Tibial artery (tissue), 4 donors: ENCODE data around the gene TBC1D32.

Experiments
- DNase-seq, 2 donors: peaks; one replicate each; pipeline ENCODE4 v3.0.0-alpha.2; 2019
- H3K27ac ChIP-seq, 2 donors: fragments of 200-600 bp; sonication (generic) in 1 of 2; 1 replicate in 1 of 2; 2 replicates in 1 of 2; pipeline ENCODE4 v1.5.1; 2018 to 2019; ENCODE audit warnings: mild to moderate bottlenecking in 1 of 2
- H3K27me3 ChIP-seq, 2 donors: fragments of 200-600 bp; sonication (generic) in 1 of 2; one replicate each; pipeline versions ENCODE4 v1.5.1 to v1.6.0; 2016 to 2019
- H3K36me3 ChIP-seq, 3 donors: fragments of 200-600 bp; sonication (generic) in 2 of 3; one replicate each; pipeline ENCODE4 v1.5.1; 2016 to 2019; ENCODE audit warnings: mild to moderate bottlenecking in 2 of 3
- H3K4me1 ChIP-seq, 4 donors: fragments of 200-600 bp; sonication (generic) in 2 of 4; 1 replicate in 3 of 4; 2 replicates in 1 of 4; pipeline ENCODE4 v1.5.1; 2016 to 2019
- H3K4me3 ChIP-seq, 2 donors: fragments of 200-600 bp; sonication (generic) in 1 of 2; 1 replicate in 1 of 2; 2 replicates in 1 of 2; pipeline ENCODE4 v1.5.1; 2018 to 2019; ENCODE audit warnings: mild to moderate bottlenecking in 2 of 2
- H3K9me3 ChIP-seq, 3 donors: fragments of 200-600 bp; sonication (generic) in 1 of 3; one replicate each; pipeline ENCODE4 v1.5.1; 2016 to 2019
- intact Hi-C: fragments of 100-400 bp; cut with DNase I; formaldehyde crosslinking; loops from one replicate; pipeline ENCODE4 v1.15.0; 2023; ENCODE audit warnings: low total_unique reads
- TF ChIP-seq, protein P1 (sequence below), 2 experiments: fragments of 200-600 bp in 1 of 2; fragments of 450-650 bp in 1 of 2; IDR thresholded peaks; one replicate each; pipeline ENCODE4 v1.5.1; 2017 to 2019; ENCODE audit warnings: antibody characterized with exemption in 2 of 2, mild to moderate bottlenecking in 1 of 2, moderate library complexity in 1 of 2

The TBC1D32 gene

DNA sequence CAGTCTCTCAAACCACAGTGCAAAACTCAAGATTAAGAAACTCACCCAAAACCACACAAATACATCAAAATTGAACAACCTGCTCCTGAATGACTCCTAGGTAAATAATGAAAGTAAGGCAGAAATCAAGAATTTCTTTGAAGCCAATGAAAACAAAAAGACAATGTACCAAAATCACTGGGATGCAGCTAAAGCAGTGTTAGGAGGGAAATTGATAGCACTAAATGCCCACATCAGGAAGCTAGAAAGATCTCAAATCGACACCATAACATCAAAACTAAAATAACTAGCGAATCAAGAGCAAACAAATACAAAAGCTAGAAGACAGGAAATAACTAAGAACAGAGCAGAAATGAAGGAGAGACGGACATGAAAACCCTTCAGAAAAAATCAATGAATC is 70.5 kb downstream of the TBC1D32 start:
- H3K9me3 ChIP-seq, result peaks cover 0 to 33% (median 16%) of the 10 kb centered on the region in 3 donors
- no peak overlapping the region for H3K27ac ChIP-seq
- intact Hi-C loops, result no loop called here
- H3K4me3 ChIP-seq, result no peak overlapping the region
- no peak for DNase-seq
- TF ChIP-seq, protein P1, sequence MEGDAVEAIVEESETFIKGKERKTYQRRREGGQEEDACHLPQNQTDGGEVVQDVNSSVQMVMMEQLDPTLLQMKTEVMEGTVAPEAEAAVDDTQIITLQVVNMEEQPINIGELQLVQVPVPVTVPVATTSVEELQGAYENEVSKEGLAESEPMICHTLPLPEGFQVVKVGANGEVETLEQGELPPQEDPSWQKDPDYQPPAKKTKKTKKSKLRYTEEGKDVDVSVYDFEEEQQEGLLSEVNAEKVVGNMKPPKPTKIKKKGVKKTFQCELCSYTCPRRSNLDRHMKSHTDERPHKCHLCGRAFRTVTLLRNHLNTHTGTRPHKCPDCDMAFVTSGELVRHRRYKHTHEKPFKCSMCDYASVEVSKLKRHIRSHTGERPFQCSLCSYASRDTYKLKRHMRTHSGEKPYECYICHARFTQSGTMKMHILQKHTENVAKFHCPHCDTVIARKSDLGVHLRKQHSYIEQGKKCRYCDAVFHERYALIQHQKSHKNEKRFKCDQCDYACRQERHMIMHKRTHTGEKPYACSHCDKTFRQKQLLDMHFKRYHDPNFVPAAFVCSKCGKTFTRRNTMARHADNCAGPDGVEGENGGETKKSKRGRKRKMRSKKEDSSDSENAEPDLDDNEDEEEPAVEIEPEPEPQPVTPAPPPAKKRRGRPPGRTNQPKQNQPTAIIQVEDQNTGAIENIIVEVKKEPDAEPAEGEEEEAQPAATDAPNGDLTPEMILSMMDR (IDR thresholded peaks at IDR 0.05), result no peak
- peaks cover 9 to 15% (median 12%) of the 10 kb centered on the region in 3 donors for H3K36me3 ChIP-seq
- H3K4me1 ChIP-seq, result no peaks in the 10 kb centered on the region
- no peaks in the 10 kb centered on the region for H3K27me3 ChIP-seq

GRCh38 chr6:121260651-121261102 is 73.6 kb downstream of the TBC1D32 start:
- Histone ChIP-seq H3K4me3 (no peak overlapping the region), H3K36me3 (no peaks in the 10 kb centered on the region), H3K4me1 (no peaks in the 10 kb centered on the region), H3K27me3 (no peaks in the 10 kb centered on the region), H3K9me3 (peaks cover 0 to 18% (median 11%) of the 10 kb centered on the region in 3 donors), H3K27ac (no peak overlapping the region)
- no peak for DNase-seq
- TF ChIP-seq, protein P1 (IDR thresholded peaks at IDR 0.05), result no peak
- intact Hi-C loops, result no loop called here

DNA sequence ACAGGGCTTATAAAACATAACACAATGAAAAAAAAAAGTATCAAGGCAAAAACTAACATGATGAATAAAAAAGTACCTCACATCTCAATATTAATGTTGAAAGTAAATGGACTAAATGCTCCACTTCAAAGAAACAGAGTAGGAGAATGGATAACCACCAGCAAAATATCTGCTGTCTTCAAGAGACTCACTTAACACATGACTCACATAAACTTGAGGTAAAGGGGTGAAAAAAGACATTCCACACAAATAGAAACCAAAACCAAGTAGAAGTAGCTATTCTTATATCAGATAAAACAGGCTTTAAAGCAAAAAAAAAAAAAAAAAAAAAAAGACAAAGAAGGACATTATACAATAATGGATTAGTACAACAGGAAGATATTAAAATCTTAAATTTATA is 86.9 kb downstream of the TBC1D32 start:
- DNase-seq, result no peak

DNA sequence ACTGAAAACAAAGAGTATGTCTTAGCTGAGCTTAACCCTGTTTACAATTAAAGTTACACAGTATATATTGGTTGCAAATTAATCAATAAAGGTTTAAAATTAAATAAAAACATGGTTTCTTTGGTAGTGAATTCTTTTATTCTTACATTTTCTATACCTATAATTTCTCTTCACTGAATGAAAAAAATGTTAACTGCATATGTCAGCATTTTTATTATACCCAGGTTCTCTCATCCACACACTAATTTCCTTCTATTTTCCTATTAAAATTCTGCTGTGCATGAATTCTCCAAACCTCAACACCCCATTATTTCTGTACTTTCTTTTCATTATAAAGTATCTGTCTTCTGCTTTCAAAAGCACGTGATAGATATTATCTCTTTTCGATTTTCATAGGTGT is 91.9 kb downstream of the TBC1D32 start:
- Histone ChIP-seq H3K27me3 (no peaks in the 10 kb centered on the region), H3K36me3 (peaks cover 3 to 9% (median 5%) of the 10 kb centered on the region in 3 donors), H3K4me1 (no peaks in the 10 kb centered on the region), H3K9me3 (peaks cover 0 to 8% (median 4%) of the 10 kb centered on the region in 3 donors), H3K4me3 (no peak overlapping the region), H3K27ac (no peak overlapping the region)
- DNase-seq, result no peak
- TF ChIP-seq, protein P1 (IDR thresholded peaks at IDR 0.05), result no peak
- intact Hi-C loops, result no loop called here

More for the DNA sequence above, 86.9 kb downstream of the TBC1D32 start:
- Histone ChIP-seq H3K36me3 (peaks cover 7 to 12% (median 9%) of the 10 kb centered on the region in 3 donors), H3K9me3 (peaks cover 0 to 20% (median 4%) of the 10 kb centered on the region in 3 donors), H3K4me1 (no peaks in the 10 kb centered on the region), H3K27ac (no peak overlapping the region), H3K4me3 (no peak overlapping the region), H3K27me3 (no peaks in the 10 kb centered on the region)
- TF ChIP-seq, protein P1 (IDR thresholded peaks at IDR 0.05), result no peak
- intact Hi-C loops, result no loop called here

DNA sequence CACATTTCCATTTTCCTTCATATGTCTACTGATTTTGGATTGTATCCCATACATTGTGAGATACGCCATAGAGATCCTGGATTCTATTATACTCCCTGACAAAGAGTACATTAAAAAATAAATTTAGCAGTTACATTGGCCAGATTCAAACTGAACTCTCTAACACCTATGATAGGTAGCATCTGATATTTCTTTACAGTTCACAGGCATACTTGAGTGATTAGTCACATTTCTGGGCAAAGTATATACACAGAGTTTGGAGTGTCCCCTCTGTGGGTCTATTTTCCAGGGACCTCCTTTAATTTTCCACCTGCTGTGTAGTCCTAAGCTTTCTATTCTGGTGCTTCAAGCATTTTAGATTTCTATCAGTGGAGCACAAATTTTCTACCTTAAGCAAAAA is 96.4 kb downstream of the TBC1D32 start:
- Histone ChIP-seq H3K36me3 (no peaks in the 10 kb centered on the region), H3K27ac (no peak overlapping the region), H3K9me3 (no peaks in the 10 kb centered on the region), H3K4me1 (peaks cover 0 to under 1% (median 0%) of the 10 kb centered on the region in 4 donors), H3K4me3 (no peak overlapping the region), H3K27me3 (no peaks in the 10 kb centered on the region)
- intact Hi-C loops, result no loop called here
- TF ChIP-seq, protein P1 (IDR thresholded peaks at IDR 0.05), result no peak
- DNase-seq, result no peak

DNA sequence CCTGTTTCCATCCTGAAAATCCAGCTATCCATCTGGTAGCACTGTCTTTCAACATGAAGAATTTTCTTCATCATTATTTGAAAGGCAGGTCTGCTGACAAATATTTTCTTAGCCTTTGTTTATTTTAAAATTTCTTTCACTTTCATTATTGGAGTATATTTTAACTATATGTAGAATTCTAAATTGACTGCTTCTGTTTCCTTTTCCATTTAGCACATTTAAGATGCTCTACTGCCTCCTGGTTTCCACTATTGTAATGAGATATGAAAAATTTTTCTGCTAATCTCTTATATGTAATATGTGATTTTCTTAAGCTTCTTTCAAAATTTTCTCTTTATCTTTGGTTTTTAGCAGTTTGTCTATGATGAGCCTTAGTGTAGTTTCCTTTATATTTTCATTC is 97.3 kb downstream of the TBC1D32 start:
- Histone ChIP-seq H3K9me3 (no peaks in the 10 kb centered on the region), H3K27me3 (no peaks in the 10 kb centered on the region), H3K4me3 (no peak overlapping the region), H3K36me3 (no peaks in the 10 kb centered on the region), H3K27ac (no peak overlapping the region), H3K4me1 (peaks cover 0 to 9% (median 0%) of the 10 kb centered on the region in 4 donors)
- TF ChIP-seq, protein P1 (IDR thresholded peaks at IDR 0.05), result no peak
- no peak for DNase-seq
- intact Hi-C loops, result no loop called here
